MM.1S (cell line): ENCODE measurements around the gene FADD.

Experiments used
- DNase-seq: peaks from one replicate; pipeline ENCODE4 v3.0.0-alpha.2; 2015
- H2AFZ ChIP-seq: fragments of 300-600 bp; sonication (generic); 2 replicates; pipeline ENCODE4 v1.6.0; 2016; ENCODE audit warnings: antibody characterized with exemption, low read length
- H3F3A ChIP-seq: fragments of 300-600 bp; sonication (generic); 2 replicates; pipeline ENCODE4 v1.6.1; 2016; ENCODE audit warnings: mild to moderate bottlenecking, antibody characterized with exemption, low read length, moderate library complexity, mixed read lengths; ENCODE audit not compliant: insufficient read depth
- H3K27ac ChIP-seq: fragments of 300-600 bp; sonication (generic); 2 replicates; pipeline ENCODE4 v1.5.1; 2016; ENCODE audit warnings: mild to moderate bottlenecking, low read length
- H3K27me3 ChIP-seq: fragments of 300-600 bp; sonication (generic); replicated peaks from 2 replicates; pipeline ENCODE4 v1.6.0; 2016; ENCODE audit warnings: low read length; ENCODE audit not compliant: insufficient read depth
- H3K36me3 ChIP-seq: fragments of 300-600 bp; sonication (generic); replicated peaks from 2 replicates; pipeline ENCODE4 v1.6.1; 2016; ENCODE audit warnings: mild to moderate bottlenecking, low read length, mixed read lengths; ENCODE audit not compliant: insufficient read depth
- H3K4me1 ChIP-seq: fragments of 300-600 bp; sonication (generic); 2 replicates; pipeline ENCODE4 v1.6.1; 2016; ENCODE audit warnings: low read length, mixed read lengths
- H3K4me2 ChIP-seq: fragments of 300-600 bp; sonication (generic); 2 replicates; pipeline ENCODE4 v1.6.0; 2016; ENCODE audit warnings: low read depth, low read length
- H3K4me3 ChIP-seq: fragments of 300-600 bp; sonication (generic); 2 replicates; pipeline ENCODE4 v1.5.1; 2016; ENCODE audit warnings: low read length, mixed read lengths
- H3K79me2 ChIP-seq: fragments of 300-600 bp; sonication (generic); 2 replicates; pipeline ENCODE4 v1.6.1; 2016; ENCODE audit warnings: mixed run types, low read length, mixed read lengths
- H3K9ac ChIP-seq: fragments of 300-600 bp; sonication (generic); 2 replicates; pipeline ENCODE4 v1.6.1; 2016; ENCODE audit warnings: low read length, mixed read lengths
- H3K9me2 ChIP-seq: fragments of 300-600 bp; sonication (generic); replicated peaks from 2 replicates; pipeline ENCODE4 v1.6.1; 2016; ENCODE audit warnings: mild to moderate bottlenecking, low read length, mixed read lengths; ENCODE audit not compliant: insufficient read depth
- H3K9me3 ChIP-seq: fragments of 300-600 bp; sonication (generic); replicated peaks from 2 replicates; pipeline ENCODE4 v1.6.1; 2016; ENCODE audit warnings: mild to moderate bottlenecking, low read length, mixed read lengths; ENCODE audit not compliant: insufficient read depth
- H4K20me1 ChIP-seq: fragments of 300-600 bp; sonication (generic); 2 replicates; pipeline ENCODE4 v1.6.1; 2016; ENCODE audit warnings: mild to moderate bottlenecking, low read length, moderate library complexity, mixed read lengths; ENCODE audit not compliant: insufficient read depth
- CTCF ChIP-seq: fragments of 300-600 bp; sonication (generic); IDR thresholded peaks from 2 replicates; pipeline ENCODE4 v1.5.1; 2016; ENCODE audit warnings: antibody characterized with exemption, low read length, mixed read lengths
- EZH2 ChIP-seq: fragments of 300-600 bp; sonication (generic); optimal IDR thresholded peaks from 2 replicates; pipeline ENCODE3; 2017; ENCODE audit warnings: low read depth, mild to moderate bottlenecking, antibody characterized with exemption, low read length, mixed read lengths
- EZH2phosphoT487 ChIP-seq: fragments of 300-600 bp; sonication (generic); IDR thresholded peaks from 2 replicates; pipeline ENCODE4 v1.6.1; 2018; ENCODE audit warnings: antibody characterized with exemption, low read length

The FADD gene

GRCh38 chr11:70220136-70220535 lies 17.0 kb downstream of the FADD start:
- Histone ChIP-seq H2AFZ (no peak overlapping the region), H3K36me3 (no peaks in the 10 kb centered on the region), H3K4me1 (no peaks in the 10 kb centered on the region), H4K20me1 (no peaks in the 10 kb centered on the region), H3K9me3 (no peaks in the 10 kb centered on the region), H3K79me2 (no peaks in the 10 kb centered on the region), H3K27me3 (peaks cover 44% of the 10 kb centered on the region), H3F3A (no peaks in the 10 kb centered on the region), H3K9me2 (no peaks in the 10 kb centered on the region), H3K4me3 (no peak overlapping the region), H3K4me2 (no peak overlapping the region), H3K27ac (no peak overlapping the region), H3K9ac (no peak overlapping the region)
- no peak for DNase-seq
- TF ChIP-seq EZH2, result no peak
- TF ChIP-seq EZH2phosphoT487, result no peak
- TF ChIP-seq CTCF, result no peak

- DNase-seq, result no peak
- Histone ChIP-seq H2AFZ (no peak overlapping the region), H3K36me3 (no peaks in the 10 kb centered on the region), H3K9ac (no peak overlapping the region), H3K4me3 (no peak overlapping the region), H3K9me2 (no peaks in the 10 kb centered on the region), H3K79me2 (no peaks in the 10 kb centered on the region), H3K27me3 (peaks cover 51% of the 10 kb centered on the region), H3K27ac (no peak overlapping the region), H3K4me2 (no peak overlapping the region), H3K9me3 (no peaks in the 10 kb centered on the region), H3K4me1 (no peaks in the 10 kb centered on the region), H4K20me1 (no peaks in the 10 kb centered on the region), H3F3A (no peaks in the 10 kb centered on the region)
- no peak for TF ChIP-seq CTCF
- no peak for TF ChIP-seq EZH2phosphoT487
- no peak for TF ChIP-seq EZH2
Measured at GRCh38 chr11:70220920-70221319, 17.8 kb downstream of the FADD start.

DNA sequence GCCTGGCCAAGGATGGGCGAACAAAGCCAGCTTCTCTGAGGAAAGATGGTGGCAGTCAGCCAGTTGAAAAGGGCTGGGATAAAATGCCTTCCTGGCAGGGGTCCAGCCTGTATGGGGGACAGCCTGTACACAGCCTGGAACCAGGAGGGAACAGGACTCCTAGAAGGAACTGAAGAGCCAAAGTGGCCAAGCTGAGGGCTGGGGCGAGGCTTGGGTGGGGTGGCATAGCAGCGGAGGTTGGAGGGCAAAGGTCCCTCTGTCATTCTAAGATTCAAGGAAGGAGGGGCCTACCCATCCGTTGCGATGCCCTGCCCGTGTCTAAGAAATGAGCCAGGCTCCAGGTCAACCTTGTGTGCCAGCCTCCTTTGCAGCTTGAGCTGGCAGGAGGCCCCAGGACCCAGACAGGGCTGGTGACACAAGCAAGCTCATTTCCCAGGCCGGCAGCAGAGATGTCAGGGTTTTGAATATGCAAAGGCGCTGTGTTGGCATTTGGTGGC lies 22.6 kb downstream of the FADD start:
- no peaks in the 10 kb centered on the region for H3F3A ChIP-seq
- H2AFZ ChIP-seq, result no peak overlapping the region
- no peaks in the 10 kb centered on the region for H3K9me2 ChIP-seq
- no peaks in the 10 kb centered on the region for H4K20me1 ChIP-seq
- no peak overlapping the region for H3K9ac ChIP-seq
- TF ChIP-seq EZH2phosphoT487, result no peak
- no peak for TF ChIP-seq CTCF
- no peak for TF ChIP-seq EZH2
- no peaks in the 10 kb centered on the region for H3K9me3 ChIP-seq
- DNase-seq, result no peak
- no peaks in the 10 kb centered on the region for H3K79me2 ChIP-seq
- H3K4me2 ChIP-seq, result no peak overlapping the region
- peaks cover 91% of the 10 kb centered on the region for H3K27me3 ChIP-seq
- H3K36me3 ChIP-seq, result no peaks in the 10 kb centered on the region
- no peak overlapping the region for H3K27ac ChIP-seq
- H3K4me1 ChIP-seq, result 0 out of 2 replicates have a peak, but pooled peaks cover 3% of the 10 kb centered on the region
- no peak overlapping the region for H3K4me3 ChIP-seq
